Measurements from ENCODE around the gene SCYL3. TPM values are rescaled to one million over a fixed set of nuclear protein-coding genes. Genes with fewer than 3 reads are reported as not detected.

SCYL3 gene, protein sequence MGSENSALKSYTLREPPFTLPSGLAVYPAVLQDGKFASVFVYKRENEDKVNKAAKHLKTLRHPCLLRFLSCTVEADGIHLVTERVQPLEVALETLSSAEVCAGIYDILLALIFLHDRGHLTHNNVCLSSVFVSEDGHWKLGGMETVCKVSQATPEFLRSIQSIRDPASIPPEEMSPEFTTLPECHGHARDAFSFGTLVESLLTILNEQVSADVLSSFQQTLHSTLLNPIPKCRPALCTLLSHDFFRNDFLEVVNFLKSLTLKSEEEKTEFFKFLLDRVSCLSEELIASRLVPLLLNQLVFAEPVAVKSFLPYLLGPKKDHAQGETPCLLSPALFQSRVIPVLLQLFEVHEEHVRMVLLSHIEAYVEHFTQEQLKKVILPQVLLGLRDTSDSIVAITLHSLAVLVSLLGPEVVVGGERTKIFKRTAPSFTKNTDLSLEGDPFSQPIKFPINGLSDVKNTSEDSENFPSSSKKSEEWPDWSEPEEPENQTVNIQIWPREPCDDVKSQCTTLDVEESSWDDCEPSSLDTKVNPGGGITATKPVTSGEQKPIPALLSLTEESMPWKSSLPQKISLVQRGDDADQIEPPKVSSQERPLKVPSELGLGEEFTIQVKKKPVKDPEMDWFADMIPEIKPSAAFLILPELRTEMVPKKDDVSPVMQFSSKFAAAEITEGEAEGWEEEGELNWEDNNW
- total RNA-seq = 10 to 100 TPM in 2 of 4 donors, 1 to 10 TPM in 2; 7.0 to 17.2 (median 10.9) TPM

DNA sequence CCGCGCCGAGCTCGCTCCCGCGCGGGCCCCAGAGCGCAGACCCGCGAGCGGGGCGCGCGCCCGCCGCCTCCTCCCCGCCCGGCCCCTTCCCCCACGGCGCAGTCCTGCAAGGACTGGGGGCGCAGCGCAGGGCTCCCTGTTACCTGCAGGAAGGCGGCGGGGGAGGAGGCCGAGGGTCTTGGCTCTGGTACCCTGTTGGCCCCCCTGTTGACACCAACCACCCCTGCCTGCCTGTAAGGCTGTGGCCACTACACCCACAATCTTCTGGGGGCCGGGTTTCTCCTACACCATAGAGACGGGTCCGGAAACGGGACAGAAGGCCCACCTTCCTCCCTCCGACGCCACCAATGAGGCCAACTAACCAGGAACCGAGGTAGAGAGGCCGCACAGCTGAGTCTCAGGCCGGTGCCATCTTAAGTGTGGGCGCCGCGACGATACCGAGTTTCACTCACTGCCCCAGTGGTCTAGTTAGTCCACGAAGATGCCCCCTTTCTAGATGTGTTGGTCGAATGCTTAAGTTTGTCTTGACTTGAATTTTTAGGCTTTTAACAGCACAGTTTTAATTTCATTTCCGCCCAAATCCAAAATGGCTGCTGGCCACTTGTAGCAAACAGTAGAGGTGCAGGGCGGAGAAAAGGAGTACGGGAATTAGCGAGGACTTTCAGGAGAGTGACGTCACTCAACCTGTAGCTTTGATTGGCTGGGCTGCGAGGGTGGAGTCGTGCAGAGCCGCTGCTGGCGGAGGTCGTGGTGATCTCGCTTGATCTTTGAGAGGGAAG is at the start of gene SCYL3:
Gene SCYL3 (minus strand): TSS at position 252 of the 779 bp plus-strand sequence. CDS start 5,056 bp downstream, outside the sequence.
- ATAC-seq (ENCODE audit: low FRiP score) (peak; percentile 99), DNase-seq (ENCODE audit: low spot score) (peak; percentile 73)
- TF ChIP-seq, protein P1, sequence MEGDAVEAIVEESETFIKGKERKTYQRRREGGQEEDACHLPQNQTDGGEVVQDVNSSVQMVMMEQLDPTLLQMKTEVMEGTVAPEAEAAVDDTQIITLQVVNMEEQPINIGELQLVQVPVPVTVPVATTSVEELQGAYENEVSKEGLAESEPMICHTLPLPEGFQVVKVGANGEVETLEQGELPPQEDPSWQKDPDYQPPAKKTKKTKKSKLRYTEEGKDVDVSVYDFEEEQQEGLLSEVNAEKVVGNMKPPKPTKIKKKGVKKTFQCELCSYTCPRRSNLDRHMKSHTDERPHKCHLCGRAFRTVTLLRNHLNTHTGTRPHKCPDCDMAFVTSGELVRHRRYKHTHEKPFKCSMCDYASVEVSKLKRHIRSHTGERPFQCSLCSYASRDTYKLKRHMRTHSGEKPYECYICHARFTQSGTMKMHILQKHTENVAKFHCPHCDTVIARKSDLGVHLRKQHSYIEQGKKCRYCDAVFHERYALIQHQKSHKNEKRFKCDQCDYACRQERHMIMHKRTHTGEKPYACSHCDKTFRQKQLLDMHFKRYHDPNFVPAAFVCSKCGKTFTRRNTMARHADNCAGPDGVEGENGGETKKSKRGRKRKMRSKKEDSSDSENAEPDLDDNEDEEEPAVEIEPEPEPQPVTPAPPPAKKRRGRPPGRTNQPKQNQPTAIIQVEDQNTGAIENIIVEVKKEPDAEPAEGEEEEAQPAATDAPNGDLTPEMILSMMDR (IDR thresholded peaks at IDR 0.05) = no peak

DNA sequence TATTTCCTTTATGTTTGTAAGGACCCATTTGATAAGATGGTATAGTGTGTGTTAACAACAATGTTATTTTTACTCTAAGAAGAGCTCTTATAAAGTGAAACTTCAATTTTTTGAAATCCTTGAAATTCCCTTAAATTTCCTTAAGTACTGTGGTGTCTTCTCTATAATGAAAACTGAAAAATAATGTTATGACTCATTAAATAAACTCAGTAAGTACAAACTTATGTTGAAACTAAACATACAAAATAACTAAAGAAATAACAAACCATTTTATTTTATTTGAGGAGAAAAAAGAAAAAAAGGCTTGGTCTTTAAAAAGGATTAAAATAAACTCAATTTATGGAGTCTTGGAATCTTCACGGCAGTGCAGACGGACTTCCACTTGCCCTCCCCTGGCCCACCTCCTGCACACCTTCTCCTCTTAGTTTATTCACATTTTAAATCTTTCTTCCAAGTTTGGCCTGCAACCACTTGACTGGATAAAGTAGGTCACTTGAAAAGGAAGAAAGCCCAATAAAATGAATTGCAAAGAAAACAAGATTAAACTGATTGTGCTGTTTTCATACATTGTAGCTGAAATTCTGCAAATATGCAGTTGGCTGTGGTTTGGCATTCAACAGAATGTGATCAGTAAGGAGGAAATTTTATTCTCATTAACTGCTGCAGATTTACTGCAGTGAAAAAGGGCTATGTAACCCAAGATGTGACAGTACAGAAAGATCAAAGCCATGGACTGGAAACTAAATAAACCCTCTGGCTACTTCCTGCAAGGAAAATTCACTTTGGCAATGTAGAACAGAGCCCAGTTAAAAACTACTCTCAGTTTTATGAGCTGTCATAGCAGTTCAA is 48.5 kb upstream of the SCYL3 start:
- ATAC-seq (ENCODE audit: low FRiP score) = no peak
- TF ChIP-seq, protein P1 (IDR thresholded peaks at IDR 0.05) = no peak
- no peak for DNase-seq (ENCODE audit: low spot score)

DNA sequence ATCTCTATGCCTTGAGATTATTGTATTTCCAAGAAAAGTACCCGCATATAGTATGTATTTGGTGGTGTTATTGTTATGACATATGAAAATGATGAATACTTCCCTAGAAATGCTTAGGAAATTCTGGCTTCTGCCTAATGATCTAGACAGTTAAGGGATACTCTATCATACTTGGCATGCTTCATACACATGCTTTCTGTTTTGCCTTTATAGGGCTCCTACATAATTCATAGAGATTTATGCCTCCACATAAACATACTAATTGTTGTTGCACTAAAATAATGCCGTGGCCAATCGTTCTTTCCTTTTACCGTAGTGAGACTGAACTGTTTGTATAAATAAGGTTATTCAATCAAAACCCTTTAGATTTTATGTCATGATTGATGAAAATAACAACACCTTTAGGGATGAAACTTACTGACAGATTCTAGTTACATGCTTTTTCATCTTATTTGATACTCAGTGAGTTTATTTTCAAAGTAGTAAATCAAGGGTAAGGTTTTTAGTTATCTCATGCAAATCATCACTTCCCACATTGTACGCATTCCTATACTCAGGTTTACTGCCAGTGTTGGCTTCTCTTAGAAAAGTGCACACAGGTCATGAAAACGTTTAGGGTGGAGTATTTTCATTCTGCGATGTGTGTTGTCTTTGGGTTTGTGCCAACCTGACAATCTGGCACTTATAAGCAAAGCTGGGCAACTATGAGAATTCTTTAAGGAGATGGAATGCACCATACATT is 40.5 kb upstream of the SCYL3 start:
- TF ChIP-seq, protein P1 (IDR thresholded peaks at IDR 0.05) = no peak
- ATAC-seq (ENCODE audit: low FRiP score) (no peak), DNase-seq (ENCODE audit: low spot score) (no peak)

DNA sequence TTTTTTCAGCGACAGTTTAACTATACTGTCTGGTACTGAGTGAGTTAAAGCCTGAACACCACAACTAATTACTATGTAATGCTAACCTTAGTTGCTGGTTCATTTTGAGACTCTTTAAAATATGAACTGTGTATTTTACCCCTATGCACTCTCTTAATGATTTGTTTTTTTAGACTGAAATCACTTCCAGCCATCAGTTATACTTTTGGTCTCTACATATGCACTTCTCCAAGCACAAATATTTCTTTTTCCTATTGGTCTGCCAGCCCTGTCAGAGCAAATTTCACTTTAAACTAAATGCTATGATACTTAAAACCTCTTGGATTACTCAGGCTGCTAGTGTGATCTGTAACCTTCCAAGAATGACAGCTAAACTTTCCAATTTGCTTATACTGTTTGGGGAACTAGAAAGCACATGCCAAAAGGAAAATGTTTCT is 38.1 kb upstream of the SCYL3 start:
- DNase-seq (ENCODE audit: low spot score) (no peak), ATAC-seq (ENCODE audit: low FRiP score) (no peak)
- TF ChIP-seq, protein P1 (IDR thresholded peaks at IDR 0.05) = no peak

DNA sequence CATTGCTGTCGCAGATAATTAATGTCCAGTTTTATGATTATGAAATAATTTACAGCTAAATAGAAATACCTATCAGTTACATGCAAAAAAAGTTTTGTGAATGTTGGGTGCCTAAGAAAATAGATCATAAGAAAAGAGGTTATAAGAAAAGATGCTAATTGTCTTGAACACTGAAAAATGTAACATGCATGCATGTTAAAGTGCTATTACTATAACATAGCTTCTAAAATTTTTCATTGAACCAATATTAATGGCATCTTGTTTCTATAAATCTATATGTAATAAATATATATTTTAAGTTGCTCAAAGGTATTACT is 35.5 kb upstream of the SCYL3 start:
- ATAC-seq (ENCODE audit: low FRiP score) (no peak), DNase-seq (ENCODE audit: low spot score) (no peak)
- TF ChIP-seq, protein P1 (IDR thresholded peaks at IDR 0.05) = no peak
